ENCODE results near the gene DACT1. TPM values are rescaled to one million over a fixed set of nuclear protein-coding genes. Genes with fewer than 3 reads are reported as not detected.

Gene DACT1
- polyA plus RNA-seq, 12 donors = 19.7 to 41.9 (median 30.0) TPM; not detected in 1

DNA sequence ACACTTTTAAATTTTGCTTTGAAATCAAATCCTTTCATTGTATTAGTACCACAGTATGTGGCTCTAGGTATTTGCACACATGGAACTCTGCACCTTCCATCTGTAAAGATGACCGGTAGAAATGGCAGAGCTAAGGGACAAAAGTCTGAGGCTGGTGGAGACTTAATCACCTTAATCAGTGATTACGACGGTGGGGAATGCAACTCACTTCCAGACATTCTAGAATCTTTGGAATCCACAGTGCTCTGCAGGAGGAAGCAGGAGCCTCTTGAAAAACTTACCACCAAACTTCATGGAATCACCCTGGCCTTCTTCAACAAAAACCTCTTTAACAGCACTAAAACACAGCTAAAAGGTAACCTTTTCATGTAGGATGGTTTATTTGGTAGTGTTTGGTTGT, 3.9 kb upstream of the DACT1 start:
- no peak for DNase-seq

DNA sequence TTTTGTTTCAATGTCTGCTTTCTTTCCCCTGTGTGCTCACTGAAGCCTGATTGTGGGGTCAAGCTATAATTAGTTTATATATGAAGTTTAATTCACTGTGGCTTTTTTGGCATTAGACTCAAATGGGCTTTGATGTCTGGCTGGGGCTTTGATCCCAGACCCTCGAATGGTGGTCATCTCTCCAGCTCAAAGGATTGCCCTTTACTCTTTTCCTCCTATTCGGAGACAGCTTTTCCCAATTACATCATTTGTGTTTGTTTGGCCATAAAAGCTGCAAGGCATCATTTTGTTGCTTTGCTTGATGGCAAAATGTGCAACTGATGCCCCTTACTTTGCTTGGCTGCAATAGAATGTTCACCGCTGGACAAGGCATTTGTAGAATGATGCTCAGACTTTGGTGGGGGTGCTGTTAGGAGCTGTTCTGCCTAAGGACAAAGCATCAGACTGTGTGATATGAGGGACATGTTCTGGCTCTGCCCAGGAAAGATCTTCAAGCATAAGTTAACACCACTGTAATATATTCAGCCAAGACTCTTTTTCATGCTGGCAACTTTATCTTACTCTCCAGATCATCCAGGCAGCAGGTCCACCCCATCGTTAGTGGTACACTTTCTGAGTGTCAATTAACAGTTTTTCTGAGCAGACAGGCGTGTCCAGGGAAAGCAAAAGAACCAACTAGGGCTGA, 3.2 kb upstream of the DACT1 start:
- DNase-seq = no peak

DNA sequence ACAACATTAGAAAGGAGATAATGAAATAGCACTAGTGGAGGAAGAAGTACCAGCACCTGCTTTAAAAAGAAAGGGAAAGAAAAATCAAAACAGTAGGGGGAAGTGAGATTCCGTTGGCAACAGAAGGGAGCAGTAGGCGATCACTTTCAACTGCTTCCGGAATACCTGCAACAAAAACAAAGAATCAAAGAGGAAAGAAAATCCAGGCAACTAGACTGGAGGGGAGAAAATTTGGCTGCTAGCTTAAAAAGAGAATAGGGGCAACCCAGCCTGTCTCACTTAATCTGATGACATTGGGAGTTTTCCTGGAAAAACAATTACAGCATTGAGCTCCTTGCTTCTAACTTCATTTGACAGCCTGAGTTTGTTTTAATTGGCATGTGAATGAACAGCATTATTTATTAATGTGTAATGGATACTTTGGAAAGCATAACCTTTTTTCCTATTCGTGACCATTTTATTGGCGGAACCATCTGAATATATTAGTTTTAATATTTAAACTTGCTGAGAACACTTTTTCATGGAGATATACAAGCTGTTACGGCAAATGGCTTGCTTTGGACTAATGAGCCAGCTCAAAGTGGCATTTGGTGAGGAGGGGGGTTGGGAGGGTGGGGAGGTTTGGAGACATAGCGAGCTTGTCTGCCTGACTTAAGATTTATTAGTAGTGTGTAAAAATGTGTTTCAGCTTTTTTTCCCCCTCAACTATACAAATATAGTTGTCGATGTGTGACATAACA, 2.5 kb upstream of the DACT1 start:
- no peak for DNase-seq

DNA sequence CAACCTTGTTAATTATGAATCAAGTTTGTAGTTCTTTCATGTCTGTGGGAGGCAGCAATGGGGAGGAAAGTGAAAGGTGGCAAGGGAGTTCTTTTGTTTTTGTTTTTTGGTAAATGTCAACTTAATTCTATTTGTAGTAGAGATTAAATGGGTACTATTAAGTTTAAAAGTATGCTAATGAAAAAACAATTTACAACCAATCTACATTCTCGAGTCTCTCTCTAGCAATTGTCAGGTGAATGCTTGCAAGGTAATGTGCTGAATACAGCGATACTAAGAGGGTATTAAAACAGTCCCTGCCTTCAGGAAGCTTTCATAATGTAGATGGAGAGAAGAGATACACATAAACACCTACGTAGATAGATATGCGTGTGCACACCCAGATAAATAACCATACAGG, 1.6 kb upstream of the DACT1 start:
- no peak for DNase-seq

DNA sequence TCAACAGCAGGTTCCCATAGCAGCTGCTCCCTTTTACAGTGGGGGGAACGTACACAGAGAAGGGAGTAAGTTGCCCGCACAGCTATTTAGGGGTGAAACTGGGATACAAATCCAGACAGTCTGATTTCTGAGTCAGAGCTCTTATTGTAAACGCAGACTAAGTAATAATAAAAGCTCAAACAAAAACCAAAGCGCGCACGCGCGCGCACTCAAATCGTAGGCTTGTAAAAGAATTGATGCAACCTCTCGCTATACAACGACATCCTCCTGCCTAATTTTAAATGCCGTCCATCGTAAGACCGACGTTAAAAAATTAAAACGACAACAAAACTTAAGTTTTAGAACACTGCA, 747 bp upstream of the DACT1 start:
- peak; percentile 82 for DNase-seq

DNA sequence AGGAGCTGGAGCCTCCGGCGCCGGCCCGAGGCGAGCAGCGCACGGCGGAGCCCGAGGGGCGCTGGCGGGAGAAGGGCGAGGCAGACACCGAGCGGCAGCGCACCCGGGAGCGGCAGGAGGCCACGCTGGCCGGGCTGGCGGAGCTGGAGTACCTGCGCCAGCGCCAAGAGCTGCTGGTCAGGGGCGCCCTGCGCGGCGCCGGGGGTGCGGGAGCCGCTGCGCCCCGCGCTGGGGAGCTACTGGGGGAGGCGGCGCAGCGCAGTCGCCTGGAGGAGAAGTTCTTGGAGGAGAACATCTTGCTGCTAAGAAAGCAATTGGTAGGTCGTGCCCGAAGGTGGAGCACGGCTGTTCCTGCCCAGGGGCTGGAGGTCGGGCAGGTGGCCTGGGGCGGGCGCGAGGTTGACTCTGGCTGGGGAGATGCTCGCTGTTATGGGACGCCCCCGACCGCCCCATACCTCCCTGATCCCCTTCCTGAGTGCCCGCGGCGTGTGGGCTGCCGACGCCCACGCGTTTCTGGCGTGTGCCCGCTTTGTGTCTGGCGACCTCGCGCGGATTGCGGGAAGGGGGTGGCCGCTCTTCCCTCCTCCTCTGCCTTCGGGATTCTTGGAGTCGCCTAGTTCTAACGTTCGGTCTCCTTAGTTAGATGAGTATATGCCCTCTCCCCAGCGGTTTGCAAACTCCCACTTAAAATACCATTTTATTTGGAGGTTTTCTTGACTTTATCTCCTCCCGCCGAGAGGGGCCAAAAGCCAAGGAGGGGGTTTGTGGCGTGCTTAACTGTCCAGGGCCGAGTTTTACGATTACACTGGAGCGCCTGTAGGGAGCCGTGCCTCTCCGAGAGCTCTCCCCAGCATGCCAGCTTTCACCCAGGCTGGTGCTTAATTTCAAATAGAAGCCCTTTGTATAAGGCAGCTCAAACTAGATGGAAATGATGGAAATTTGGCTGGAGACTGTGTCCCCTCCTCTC, 752 bp downstream of the DACT1 start:
- DNase-seq = peak; percentile 55

DNA sequence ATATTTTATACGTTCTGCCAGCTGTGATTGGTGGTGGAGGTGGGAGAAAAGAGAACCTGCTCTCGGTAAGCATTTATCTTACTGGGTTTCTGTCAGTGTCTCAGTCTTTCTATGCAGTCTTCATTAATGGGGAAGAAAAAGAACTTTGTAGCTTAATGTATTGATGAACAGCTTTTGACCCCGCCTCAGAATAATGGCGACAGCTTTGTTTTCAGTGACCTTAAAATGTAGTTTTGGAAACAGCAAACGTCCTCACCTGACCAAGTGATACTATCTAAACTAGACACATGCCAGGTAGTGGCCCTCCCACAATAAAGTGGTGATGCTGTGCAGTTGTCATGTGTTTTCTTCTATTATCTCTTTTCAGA, 1.4 kb downstream of the DACT1 start:
- peak; percentile 34 for DNase-seq

DNA sequence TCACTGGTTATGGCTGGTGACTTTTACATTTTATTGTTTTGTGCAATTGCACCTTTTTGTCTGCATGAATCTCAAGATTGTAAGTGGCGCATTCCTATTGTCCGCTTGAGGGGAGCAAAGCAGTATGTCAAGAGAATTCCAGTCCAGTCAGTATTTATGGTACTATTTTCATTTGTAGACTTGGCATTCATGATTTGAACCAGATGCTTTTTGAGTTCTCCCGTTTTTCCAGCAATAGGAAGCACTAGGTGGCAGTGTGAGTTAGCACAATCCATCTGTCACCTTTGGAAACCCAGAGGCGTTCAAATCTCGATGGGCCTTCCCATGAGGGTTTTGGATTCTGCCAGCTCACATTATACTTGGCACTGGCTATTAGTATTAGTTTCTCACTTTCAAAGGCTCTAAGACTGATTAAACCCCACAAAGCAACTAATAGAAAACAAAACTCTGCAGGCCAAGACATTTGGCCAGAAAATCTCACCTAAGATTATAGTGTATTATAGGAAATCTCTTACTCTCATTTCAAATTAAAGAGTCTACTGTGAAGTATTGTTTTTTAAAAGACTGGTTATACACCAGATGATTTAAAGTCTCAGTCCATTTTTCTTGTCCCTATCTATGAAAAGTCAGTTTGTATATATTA, 2.2 kb downstream of the DACT1 start:
- peak; percentile 85 for DNase-seq

DNA sequence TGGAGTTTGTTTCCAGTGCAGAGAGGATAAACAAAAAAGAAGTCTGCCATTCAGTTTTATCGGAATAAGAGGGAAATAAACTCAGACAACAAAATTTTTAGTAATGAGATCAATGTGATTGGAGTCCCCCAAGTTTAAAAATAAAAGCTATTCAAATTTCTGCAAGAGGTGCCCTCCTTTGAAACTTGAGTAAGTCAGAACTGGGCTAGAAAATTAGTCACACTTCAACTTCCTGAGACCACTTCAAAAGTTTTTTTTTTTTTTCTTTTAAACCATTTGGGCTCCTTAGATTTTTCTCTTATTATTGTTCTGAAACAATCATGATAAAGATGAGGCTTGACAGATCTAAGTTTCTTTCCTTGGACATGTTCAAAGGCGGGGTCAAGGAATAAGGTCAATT, 3.2 kb downstream of the DACT1 start:
- no peak for DNase-seq

DNA sequence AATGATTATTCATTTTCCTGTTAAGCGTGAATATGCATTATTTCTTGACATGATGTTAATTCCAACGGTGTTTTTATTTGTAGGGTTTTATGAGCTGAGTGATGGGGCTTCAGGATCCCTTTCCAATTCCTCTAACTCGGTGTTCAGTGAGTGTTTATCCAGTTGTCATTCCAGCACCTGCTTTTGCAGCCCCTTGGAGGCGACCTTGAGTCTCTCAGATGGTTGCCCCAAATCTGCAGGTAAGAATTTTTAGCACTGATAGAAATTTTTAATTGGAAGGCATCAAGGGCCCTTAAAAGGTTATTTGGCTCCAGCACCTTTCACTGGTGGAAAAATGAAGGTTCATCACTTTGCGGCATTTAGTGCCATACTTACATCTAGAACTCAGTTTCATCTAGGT, 3.7 kb downstream of the DACT1 start:
- DNase-seq = no peak

DNA sequence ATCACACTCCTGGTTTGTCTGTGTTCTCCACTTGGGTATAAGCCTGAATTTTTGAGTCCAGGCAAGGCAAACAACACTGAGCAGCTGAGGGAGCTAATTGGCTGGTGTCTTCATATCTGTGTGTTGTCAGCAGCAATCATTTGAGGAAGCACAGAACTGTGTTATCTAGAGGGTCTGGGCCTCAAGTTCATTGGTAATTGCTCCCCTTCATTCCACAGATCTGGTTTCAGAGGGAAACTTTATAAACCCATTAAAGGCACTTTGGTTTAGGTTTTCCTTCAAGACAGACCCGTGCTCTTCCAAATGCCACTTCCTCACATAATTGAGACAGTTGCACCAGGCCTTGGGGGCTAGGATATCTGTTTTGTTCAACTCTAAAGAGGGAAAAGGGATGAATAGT, 5.6 kb downstream of the DACT1 start:
- no peak for DNase-seq

DNA sequence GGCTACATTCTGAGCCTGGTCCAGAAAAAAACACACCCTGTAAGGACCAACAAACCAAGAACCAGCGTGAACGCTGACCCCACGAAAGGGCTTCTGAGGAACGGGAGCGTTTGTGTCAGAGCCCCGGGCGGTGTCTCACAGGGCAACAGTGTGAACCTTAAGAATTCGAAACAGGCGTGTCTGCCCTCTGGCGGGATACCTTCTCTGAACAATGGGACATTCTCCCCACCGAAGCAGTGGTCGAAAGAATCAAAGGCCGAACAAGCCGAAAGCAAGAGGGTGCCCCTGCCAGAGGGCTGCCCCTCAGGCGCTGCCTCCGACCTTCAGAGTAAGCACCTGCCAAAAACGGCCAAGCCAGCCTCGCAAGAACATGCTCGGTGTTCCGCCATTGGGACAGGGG, 7.9 kb downstream of the DACT1 start:
- no peak for DNase-seq

DNA sequence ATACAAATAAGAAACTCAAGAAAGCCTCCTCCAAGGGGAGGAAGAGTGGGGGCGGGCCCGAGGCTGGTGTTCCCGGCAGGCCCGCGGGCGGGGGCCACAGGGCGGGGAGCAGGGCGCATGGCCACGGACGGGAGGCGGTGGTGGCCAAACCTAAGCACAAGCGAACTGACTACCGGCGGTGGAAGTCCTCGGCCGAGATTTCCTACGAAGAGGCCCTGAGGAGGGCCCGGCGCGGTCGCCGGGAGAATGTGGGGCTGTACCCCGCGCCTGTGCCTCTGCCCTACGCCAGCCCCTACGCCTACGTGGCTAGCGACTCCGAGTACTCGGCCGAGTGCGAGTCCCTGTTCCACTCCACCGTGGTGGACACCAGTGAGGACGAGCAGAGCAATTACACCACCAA, 8.7 kb downstream of the DACT1 start:
- no peak for DNase-seq

DNA sequence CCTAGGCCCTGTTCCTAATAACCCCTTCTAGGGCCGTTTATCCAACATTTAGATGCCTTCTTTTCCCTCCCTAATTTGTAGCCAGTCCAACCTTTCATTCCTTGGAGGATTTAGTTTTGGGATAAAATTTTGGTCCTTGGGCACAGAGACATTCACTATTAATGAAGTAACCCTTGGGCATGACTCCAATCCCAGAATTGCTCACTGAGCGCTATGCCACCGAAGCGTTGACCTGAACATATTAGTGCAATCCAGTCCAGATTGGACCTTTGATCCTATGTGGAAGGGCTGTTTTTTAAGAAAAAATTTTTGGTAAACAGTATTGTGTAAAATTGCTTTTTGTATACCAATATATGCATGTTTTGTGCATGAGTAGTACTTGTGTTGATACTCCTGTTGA, 10.0 kb downstream of the DACT1 start:
- DNase-seq = no peak

DNA sequence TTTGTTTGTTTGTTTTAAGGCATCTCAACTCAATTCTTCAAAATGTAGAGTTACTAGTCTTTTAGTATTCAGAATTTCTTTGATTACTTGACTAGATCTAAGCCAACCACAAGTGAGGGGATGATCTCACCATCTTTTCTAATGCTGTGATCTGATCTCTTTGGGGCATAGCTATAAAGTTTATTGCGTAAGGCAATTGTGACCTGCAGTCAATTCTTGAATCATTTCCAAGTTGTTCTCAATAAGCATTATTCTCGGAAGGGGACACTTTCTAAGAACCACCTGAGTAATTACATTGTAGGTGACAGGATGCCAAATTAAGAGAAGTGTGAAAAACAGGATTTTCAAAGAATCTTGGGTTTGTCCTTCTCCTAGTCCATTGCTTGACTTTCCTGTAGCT, 13.1 kb downstream of the DACT1 start:
- no peak for DNase-seq

DNA sequence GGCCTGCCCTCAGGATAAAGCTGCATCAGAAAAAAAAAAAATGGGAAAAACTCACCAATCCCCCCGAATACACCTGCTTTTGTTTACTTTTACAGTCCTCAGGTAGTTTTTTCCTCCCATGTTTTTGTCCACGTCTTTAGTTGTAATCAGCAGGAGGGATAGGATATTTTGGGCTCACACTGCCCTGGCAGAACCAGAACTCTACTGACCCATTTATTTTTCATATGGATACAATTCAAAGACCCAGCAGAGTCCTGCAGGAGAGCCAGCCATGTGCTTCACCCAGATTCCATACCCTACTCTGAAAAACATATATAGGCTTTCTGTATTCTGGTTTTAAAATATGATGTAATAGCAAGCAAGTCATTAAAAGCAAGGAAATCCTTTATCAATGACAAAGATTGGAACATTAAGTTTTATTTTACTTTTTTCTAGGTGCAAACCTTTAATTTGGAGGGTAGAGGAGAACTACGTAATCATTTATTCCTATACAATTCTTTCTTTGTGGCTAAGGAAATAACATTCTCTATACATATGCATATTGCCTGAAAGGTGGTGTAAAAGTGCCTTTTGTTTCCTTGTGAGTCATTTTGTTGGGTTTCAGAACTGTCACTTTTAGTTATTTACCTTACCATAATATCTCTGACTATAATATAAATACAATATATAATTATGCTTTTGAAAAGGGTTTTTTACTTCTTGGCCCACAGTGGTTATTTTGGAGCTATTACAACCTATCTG, 19.1 kb downstream of the DACT1 start:
- no peak for DNase-seq

DNA sequence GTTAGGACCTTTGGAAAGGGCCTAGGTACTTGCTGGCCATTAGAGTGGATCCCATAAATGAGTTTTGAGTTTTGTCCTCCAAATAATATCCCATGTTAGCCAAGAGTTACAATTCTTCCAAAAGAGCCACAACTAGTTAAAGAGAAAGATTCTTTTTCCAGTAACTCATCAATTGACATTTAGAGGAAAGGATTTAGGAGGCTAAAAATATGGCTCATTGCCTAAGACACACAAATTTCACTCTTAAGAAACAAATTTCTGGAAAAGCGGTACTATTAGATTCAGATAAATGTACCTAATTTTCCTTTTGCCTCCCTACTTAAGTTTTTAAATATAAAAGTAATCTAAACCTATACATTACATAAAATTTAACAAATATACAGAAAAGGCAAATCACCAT, 21.3 kb downstream of the DACT1 start:
- DNase-seq = no peak

DNA sequence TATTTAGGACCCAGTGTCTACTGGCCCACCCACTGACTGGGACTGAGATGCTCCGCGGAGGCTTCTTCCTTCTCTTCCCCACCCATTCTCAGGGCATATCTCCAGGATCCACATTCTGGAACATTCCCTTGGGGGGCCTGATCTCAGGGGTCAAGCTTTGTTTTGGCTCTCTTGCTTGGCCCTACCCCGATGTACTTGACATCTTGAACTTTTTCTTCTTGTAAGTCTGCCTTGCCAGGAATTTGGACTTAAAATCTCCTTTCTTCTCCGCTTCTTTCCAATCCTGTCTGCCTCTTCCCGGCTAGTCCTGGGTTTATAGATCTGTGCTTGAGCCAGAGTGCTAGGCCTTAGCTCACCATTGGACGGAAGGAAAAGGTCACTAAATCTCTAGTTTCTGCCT, 22.1 kb downstream of the DACT1 start:
- peak; percentile 68 for DNase-seq

DNA sequence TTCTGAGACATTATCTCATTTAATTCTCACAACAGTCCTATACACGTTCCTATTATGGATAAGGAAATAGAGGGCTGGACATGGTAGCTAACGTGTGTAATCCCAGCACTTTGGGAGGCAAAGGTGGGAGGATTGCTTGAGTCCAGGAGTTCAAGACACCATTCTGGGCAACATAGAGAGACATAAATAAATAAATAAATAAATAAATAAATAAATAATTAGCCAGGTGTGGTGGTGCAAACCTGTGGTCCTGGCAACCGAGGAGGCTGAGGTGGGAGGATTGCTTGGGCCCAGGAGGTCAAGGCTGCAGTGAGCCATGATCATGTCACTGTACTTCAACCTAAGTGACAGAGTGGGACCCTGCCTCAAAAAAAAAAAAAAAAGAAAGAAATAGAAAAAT, 22.6 kb downstream of the DACT1 start:
- no peak for DNase-seq

DNA sequence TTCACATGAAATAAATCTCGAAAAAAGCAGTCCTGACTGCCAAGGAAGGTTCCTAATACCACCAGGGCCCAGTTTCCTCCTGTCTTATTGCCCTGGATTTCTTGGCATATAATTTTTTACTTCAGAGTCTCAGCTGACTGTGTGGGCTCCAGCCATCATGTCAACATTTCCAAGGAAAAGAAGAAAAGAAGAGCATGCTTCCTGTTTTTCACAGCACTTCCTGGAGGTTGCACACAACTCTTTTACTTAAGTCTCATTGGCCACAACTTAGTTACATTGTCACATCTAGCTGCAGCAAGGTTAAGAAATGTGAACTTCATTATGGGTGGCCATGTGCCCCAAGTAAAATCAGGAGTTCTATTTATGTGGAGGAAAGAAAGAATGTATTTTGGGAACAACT, 24.3 kb downstream of the DACT1 start:
- DNase-seq = no peak

DNA sequence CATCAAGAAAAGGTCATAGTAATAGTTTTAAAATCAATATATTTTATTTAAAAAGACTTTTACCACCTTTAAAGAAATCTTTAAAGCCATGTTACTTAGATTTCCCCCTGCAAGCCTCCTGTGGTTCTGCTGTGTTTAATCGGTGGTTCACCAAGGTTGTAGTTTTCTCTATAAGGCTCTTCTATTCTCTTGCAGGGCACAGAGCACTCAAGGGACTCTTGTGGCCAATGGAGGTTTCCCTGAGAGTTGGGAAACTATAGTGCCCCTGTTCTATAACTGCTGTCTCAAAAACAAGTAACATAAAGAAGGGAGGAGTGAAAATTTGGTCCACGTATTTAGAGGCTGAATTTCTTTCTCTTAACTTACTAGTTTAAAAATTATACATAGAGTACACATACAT, 25.0 kb downstream of the DACT1 start:
- DNase-seq = no peak
